ES-I3 (cell line): ENCODE results near the gene ARHGAP42.

Experiments used
- H3K36me3 ChIP-seq: 2 replicates; pipeline ENCODE4 v1.6.1; 2013; ENCODE audit warnings: mild to moderate bottlenecking, low read length, control low read depth, moderate library complexity; ENCODE audit not compliant: insufficient read depth
- H3K4me1 ChIP-seq: 2 replicates; pipeline ENCODE4 v1.6.1; 2013; ENCODE audit warnings: mild to moderate bottlenecking, control low read depth, low read length; ENCODE audit not compliant: insufficient read depth
- H3K9ac ChIP-seq: 2 replicates; pipeline ENCODE4 v1.6.1; 2013; ENCODE audit warnings: low read depth, mild to moderate bottlenecking, low read length, moderate library complexity
- H3K9me3 ChIP-seq: 2 replicates; pipeline ENCODE4 v1.6.1; 2013; ENCODE audit warnings: mild to moderate bottlenecking, low read length, moderate library complexity; ENCODE audit not compliant: control insufficient read depth, insufficient read depth

The ARHGAP42 gene

DNA sequence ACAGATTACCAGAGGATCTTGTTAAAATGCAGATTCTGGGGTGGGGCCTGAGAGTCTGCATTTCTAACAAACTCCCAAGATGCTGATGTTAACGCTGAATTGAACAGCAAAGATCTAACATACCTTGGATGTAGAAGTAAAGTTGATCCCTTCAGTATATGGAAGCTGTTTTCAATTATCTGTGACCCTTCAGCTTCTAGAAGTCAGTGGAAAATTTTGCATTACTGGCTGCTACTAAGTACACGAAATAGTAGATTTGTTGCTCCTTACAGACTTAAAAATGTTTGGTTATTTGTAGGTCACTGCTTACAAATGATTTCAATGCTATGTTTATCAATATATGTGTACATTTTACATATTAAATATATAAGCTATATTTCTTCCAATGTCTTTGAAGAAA, 107.4 kb downstream of the ARHGAP42 start:
- Histone ChIP-seq H3K9ac (no peak overlapping the region), H3K36me3 (no peaks in the 10 kb centered on the region), H3K9me3 (no peaks in the 10 kb centered on the region), H3K4me1 (peaks cover 11% of the 10 kb centered on the region; the same call in 1 of the 2 replicates)

DNA sequence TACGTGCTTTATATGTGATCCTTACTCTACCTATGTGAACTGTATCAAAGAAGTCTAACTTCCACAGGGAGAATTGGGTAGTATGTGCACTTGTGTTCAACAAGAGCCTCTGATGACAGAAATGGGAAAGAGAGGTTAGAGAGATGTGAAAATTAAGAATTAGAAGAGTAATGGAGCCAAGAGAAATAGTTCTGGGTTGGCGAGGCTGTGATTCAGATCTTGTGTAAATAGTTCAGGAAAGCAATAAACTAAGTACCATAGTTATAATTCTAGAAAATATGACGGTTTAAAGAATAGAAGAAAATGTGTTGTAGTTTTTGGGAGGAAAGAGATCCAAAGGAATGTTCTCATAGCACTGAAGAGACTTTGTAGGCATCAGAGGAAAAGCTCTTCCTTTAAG, 112.4 kb downstream of the ARHGAP42 start:
- Histone ChIP-seq H3K9ac (no peak overlapping the region), H3K36me3 (no peaks in the 10 kb centered on the region), H3K4me1 (no peaks in the 10 kb centered on the region), H3K9me3 (no peaks in the 10 kb centered on the region)

DNA sequence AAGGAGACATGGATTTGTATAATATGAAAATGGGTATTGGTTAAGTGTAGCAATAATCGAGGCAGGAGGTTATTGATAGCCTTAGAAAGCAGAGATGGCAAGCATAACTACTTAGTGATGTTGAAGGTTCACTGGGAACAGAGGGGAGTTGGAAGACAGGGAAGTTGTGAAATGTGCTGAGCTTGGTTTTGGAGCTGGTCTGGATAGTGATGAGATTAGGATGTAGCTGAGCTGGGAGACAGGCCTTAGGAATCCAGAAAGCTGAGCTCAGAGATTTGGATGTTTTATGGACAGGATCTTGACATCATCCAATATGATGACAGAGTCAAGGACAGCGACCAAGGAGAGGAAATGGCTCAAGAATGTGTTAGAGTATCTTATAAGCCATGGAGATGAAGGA, 113.1 kb downstream of the ARHGAP42 start:
- Histone ChIP-seq H3K4me1 (no peaks in the 10 kb centered on the region), H3K9me3 (no peaks in the 10 kb centered on the region), H3K36me3 (no peaks in the 10 kb centered on the region), H3K9ac (no peak overlapping the region)

DNA sequence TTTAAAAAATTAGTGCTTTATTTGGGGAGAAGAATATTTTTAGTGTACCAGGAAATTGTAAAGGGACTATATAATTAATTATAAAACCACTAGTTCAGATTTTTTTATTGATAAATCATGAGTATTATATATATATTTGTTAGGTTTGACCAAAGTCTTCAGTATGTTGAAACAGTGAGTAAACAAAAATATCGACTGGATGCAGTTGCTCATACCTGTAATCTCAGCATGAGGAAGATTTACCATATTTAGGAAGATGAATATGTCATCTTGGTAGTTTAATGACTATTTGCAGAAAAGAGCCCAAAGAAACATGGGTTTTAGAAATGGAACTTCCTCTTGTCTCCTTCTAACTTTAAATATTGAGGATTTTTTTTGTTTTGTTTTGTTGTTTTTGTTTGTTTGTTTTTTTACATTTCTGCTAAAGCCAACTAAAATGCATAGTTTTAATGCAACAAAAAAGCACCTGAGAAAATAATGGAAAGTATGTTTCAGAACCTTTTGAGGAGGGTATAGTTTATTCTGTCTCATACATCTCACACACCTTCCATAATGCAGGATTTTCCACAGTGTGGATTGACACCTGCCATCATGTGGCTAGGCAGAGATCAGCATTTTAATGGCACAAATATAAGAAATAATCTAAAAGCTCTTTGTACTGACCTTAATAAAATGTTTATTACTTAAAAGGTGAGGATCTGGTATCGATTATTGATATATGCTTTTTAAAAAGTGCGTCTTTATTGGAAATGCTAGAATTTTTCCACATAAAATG, 114.3 kb downstream of the ARHGAP42 start:
- Histone ChIP-seq H3K36me3 (no peaks in the 10 kb centered on the region), H3K9me3 (no peaks in the 10 kb centered on the region), H3K9ac (no peak overlapping the region), H3K4me1 (no peaks in the 10 kb centered on the region)

DNA sequence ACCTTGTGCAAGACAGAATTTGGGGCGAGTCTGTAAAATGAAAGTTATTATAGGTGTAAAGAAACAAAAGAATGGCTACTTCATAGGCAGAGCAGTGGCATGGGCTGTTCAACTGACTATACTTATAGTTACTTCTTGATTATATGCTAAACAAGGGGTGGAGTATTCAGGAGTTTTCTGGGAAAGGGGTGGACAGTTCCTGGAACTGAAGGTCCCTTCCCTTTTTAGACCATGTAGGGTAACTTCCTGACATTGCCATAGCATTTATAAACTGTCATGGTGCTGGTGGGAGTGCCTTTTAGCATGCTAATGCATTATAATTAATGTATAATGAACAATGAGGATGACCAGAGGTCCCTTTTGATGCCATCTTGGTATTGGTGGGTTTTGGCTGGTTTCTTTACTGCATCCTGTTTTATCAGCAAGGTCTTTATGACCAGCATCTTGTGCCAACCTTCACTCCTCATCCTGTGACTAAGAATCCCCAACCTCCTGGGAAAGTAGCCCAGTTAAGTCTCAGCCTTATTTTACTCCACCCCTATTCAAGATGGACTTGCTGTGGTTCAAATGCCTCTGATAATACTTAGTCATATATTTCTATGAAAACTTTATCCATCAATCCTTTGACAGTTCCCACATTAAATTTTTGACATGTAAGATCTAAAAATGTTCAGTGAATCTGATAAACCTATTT, 118.6 kb downstream of the ARHGAP42 start:
- Histone ChIP-seq H3K9ac (no peak overlapping the region), H3K9me3 (no peaks in the 10 kb centered on the region), H3K36me3 (no peaks in the 10 kb centered on the region), H3K4me1 (no peaks in the 10 kb centered on the region)

DNA sequence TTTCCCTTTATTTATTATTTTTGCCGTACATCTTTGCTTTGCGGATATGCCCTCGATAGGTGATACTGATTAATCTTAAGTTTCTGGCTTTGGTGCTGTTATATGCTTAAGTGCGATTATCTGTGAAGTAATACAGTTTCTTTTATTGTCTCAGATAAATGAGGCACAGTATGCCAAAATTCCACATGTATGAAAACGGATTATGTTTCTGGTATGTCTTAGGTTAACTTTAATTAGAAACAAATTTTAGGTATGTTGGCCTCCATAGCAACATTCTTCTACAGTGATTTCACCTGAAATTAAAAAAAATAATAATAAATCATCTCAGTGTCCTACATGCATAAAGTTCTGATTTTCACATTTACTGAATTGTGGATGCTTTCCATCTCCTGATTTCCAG, 119.2 kb downstream of the ARHGAP42 start:
- Histone ChIP-seq H3K4me1 (no peaks in the 10 kb centered on the region), H3K9ac (no peak overlapping the region), H3K9me3 (no peaks in the 10 kb centered on the region), H3K36me3 (no peaks in the 10 kb centered on the region)

DNA sequence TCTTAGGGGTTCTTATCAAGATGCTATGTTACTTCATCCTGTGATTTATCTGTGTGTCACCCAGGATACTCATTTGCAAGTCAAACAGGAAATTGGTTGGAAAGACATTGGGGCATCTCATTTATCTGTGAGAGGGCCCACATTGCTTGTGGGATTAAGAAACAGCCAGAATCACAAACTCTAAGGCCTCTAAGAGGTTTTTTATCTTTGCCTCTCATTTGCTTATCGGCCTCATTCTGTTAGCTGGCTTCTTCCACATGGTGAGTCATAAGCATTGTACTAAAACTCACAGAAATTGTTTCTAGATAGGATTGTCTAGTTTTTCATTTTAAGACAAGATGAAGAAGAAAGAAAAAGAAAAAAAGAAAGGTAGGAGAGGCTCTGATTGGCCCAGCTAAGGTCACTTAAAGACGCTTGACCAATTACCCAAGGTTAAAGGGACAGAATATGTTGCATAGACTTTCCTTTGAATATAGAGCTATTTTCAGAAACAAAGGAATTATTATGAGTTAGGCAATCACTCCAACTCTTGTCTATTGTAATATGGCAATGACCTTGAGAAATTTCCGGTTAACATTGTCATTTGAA, 121.9 kb downstream of the ARHGAP42 start:
- Histone ChIP-seq H3K9ac (no peak overlapping the region), H3K36me3 (no peaks in the 10 kb centered on the region), H3K9me3 (no peaks in the 10 kb centered on the region), H3K4me1 (peaks cover 5% of the 10 kb centered on the region; the same call in 1 of the 2 replicates)

DNA sequence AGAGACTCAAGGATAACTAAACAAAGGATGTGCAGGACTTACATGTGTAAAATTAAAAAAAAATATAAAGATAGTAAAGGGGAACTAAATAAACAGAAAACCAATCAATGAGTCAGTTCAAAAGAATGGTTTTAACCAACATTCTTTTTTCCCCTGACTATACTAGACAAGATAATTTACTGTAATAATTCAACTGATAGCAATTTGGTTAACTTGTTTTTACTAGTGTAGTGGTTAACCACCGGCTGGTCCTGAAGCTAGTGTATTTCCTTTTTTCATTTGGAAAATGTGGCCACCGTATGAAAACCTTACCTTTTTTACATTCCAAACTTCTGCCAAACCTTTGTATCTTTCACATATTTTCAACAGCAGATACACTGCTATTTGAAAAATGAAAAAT, 123.1 kb downstream of the ARHGAP42 start:
- H3K36me3 ChIP-seq, result no peaks in the 10 kb centered on the region
- no peak overlapping the region for H3K9ac ChIP-seq
- H3K9me3 ChIP-seq, result no peaks in the 10 kb centered on the region
- H3K4me1 ChIP-seq, result peaks cover 5% of the 10 kb centered on the region; the same call in 1 of the 2 replicates

DNA sequence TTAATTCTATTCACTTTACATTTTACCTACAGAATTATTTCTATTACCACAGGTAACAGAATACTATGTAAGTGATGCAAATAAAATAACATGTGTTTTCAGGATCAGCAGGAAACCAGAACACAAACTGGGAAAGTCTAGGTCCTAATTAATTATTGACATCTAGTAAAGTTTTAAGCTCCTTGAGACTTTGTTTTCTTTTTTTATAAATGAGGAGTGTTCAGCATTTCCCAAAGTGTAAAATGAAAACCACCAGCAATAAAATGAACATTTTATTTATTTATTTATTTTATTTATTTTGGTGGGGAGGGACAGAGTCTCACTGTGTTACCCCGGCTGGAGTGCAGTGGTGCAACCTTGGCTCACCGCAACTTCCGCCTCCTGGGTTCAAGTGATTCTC, 123.6 kb downstream of the ARHGAP42 start:
- H3K9ac ChIP-seq, result no peak overlapping the region
- H3K36me3 ChIP-seq, result no peaks in the 10 kb centered on the region
- no peaks in the 10 kb centered on the region for H3K9me3 ChIP-seq
- H3K4me1 ChIP-seq, result peaks cover 5% of the 10 kb centered on the region; the same call in 1 of the 2 replicates

DNA sequence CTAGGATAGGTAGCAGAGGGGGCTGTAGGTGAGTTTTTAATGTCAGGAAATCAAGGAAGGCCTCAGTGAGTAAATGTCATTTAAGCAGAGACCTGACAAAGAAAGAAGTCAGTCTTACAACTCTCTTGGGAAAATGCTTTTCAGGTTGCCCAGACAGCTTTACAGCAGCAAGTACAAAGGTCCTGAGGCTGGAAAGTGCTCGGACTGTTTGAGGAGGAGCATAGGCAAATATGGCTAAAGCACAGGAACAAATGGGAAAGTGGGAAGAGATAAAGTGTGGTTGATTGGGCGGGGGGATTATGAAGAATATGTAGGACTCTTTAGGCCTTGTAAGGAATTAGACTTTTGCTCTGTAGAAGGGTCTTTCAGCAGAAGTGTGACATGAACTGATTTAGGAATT, 125.4 kb downstream of the ARHGAP42 start:
- H3K9me3 ChIP-seq, result no peaks in the 10 kb centered on the region
- no peak overlapping the region for H3K9ac ChIP-seq
- peaks cover 5% of the 10 kb centered on the region; the same call in 1 of the 2 replicates for H3K4me1 ChIP-seq
- no peaks in the 10 kb centered on the region for H3K36me3 ChIP-seq

DNA sequence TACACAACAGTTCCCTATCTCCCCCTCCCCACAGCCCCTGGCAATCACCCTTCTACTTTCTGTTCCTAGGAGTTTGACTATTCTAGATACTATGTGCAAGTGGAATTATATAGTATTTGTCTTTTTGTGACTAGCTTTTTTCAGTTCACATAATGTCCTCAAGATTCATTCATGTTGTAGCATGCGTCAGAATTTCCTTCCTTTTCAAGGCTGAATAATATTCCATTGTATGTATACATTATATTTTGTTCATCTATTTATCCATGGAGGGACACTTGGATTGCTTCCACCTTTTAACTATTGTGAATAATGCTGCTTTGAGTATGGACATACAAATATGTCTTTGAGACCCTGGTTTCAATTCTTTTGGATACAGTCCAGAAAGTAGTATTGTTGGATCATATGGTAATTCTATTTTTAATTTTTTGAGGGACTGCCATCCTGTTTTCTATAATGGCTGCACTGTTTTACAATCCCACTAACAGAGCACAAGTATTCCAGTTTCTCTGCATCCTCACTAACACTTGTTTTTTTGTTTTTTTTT, 128.8 kb downstream of the ARHGAP42 start:
- H3K4me1 ChIP-seq, result peaks cover 9% of the 10 kb centered on the region
- H3K9me3 ChIP-seq, result no peaks in the 10 kb centered on the region
- H3K9ac ChIP-seq, result no peak overlapping the region
- H3K36me3 ChIP-seq, result no peaks in the 10 kb centered on the region

DNA sequence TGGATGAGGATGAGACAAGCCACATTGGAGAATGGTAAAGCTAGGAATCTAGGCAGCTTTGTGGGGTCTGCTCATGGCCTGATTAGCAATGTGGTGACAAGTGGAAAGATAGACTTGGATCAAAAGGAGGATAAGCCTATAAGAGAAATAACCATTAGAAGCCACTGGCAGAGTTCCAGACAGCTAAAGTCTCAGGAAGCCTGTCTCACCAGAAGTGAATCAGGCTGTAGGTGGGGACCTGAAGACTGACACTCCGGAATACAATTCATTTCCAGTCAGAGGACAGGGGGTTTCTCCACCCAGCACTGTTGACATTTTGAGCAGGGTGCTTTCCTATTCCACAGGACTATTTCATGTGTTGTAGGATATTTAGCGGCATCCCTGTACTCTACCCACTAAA, 129.7 kb downstream of the ARHGAP42 start:
- peaks cover 18% of the 10 kb centered on the region for H3K4me1 ChIP-seq
- H3K36me3 ChIP-seq, result no peaks in the 10 kb centered on the region
- H3K9me3 ChIP-seq, result no peaks in the 10 kb centered on the region
- H3K9ac ChIP-seq, result no peak overlapping the region

DNA sequence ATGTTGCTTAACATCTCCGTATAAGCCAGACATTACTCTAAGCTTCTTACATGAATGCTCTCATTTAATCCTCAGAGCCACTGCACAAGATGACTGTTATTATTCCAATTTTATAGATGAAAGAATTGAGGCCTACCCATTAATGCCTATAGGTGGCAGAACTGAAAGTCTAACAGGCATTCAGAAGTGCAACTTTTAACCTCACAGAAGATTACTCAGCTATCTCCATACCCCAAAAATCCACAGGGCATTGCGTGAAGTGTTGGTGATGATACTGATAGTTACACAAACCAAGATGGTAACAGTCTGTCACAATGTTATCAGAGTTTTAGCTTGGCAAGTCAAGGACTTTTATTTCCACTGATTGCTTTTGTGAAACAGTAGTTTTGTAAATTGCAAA, 130.5 kb downstream of the ARHGAP42 start:
- Histone ChIP-seq H3K9ac (no peak overlapping the region), H3K36me3 (no peaks in the 10 kb centered on the region)

DNA sequence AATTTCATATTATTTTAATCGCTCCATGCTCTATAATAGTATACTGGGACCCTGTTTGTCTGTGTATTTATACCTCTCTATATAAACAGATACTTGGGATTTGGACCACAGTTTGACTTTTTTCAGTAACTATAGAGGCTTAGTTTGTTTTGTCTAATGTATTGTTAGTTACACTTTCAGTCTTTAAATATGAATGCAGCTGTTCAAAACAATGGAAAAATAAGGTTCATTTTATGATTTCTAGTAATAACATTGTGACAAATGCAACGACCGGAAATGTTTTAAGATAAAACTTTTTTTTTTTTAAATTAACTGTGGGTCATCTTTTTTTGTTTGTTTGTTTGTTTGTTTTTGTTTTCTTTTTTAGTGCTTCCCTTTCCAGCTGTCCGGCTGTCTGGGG, 133.5 kb downstream of the ARHGAP42 start:
- Histone ChIP-seq H3K9ac (no peak overlapping the region), H3K9me3 (no peaks in the 10 kb centered on the region), H3K36me3 (no peaks in the 10 kb centered on the region), H3K4me1 (peaks cover 12% of the 10 kb centered on the region)

More for the DNA sequence above, 130.5 kb downstream of the ARHGAP42 start:
- Histone ChIP-seq H3K9me3 (no peaks in the 10 kb centered on the region), H3K4me1 (peaks cover 16% of the 10 kb centered on the region)
